DMS153 treated with DMSO at 0.1 percent for 48 hours (cell line): Measurements from ENCODE around the gene MECP2.
"Not testable (repeated sequence)": the region's sequence is repeated elsewhere in the genome, so short reads cannot be mapped to it uniquely, and the experiment has no call there.

Source experiments
- DNase-seq: peaks from one replicate; lab custom pipeline; 2025; ENCODE audit not compliant: unreplicated experiment; lab: John Stamatoyannopoulos, UW

The MECP2 gene

DNA sequence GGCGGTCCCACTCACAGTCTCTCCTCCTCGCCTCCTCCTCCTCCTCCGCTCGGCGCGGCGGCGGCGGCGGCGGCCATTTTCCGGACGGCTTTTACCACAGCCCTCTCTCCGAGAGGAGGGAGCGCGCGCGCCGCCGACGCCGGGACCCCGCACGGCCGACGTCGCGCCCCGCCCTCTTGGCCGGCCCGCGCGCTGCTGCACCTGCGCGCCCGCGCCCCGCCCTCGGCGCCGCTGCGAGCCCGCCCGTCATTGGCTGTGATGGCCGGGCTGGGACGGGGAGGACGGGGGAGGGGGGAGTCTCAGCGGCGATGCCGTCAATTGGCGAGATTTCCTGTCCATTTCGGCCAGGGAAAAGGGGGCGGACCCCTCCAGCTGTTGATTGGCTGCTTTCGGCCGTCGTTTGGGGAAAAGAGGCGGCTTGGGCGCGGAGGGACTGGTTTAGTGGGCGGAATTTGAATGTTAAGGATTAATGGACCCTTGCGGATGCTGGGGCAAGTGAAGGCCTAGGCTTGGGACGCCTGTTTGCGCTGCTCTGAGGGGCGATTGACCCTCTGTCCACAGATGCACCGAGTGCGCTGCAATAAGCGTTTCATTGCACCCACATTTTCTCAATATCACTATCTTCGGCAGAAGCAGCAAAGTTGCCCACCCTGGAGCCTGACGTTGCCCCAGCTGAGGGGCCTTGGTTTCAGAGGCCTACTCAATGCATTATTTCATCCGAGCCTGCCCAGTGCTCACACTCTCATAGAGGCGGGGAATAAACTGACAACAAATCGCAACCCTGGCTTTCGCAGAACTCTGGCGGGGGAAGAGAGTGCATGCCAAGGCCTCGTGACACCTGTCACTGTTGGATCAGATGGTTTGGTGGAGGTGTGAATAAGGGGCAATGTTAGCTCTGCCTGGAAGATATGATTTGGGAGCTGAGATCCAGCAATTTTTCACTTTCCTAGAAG, at the start of gene MECP2:
Gene MECP2, minus strand, starts transcription at position 129 of the 953 bp plus-strand sequence.
- peak; percentile 93 for DNase-seq

DNA sequence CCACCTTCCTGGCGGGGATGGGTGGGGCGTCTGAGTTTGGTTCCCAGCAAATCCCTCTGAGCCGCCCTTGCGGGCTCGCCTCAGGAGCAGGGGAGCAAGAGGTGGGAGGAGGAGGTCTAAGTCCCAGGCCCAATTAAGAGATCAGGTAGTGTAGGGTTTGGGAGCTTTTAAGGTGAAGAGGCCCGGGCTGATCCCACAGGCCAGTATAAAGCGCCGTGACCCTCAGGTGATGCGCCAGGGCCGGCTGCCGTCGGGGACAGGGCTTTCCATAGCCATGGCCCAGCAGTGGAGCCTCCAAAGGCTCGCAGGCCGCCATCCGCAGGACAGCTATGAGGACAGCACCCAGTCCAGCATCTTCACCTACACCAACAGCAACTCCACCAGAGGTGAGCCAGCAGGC, 46.5 kb upstream of the MECP2 start, which contains the start of gene OPN1LW:
Gene OPN1LW, plus strand, starts transcription at position 234 of the 400 bp plus-strand sequence. Its CDS starts 41 bp downstream, at position 275.
- not testable (repeated sequence) for DNase-seq

GRCh38 chrX:154142950-154143745, 45.6 kb upstream of the MECP2 start:
- no peak for DNase-seq

GRCh38 chrX:154142386-154142785, 44.9 kb upstream of the MECP2 start:
- no peak for DNase-seq

DNA sequence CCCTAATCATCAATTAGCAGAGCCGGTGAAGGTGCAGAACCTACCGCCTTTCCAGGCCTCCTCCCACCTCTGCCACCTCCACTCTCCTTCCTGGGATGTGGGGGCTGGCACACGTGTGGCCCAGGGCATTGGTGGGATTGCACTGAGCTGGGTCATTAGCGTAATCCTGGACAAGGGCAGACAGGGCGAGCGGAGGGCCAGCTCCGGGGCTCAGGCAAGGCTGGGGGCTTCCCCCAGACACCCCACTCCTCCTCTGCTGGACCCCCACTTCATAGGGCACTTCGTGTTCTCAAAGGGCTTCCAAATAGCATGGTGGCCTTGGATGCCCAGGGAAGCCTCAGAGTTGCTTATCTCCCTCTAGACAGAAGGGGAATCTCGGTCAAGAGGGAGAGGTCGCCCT, 43.2 kb upstream of the MECP2 start:
- DNase-seq: no peak

DNA sequence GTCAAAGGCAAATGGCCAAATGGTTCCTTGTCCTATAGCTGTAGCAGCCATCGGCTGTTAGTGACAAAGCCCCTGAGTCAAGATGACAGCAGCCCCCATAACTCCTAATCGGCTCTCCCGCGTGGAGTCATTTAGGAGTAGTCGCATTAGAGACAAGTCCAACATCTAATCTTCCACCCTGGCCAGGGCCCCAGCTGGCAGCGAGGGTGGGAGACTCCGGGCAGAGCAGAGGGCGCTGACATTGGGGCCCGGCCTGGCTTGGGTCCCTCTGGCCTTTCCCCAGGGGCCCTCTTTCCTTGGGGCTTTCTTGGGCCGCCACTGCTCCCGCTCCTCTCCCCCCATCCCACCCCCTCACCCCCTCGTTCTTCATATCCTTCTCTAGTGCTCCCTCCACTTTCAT, 42.7 kb upstream of the MECP2 start:
- DNase-seq: no peak

GRCh38 chrX:154138857-154139256, 41.3 kb upstream of the MECP2 start:
- no peak for DNase-seq

- peak; percentile 63 for DNase-seq
Observed at GRCh38 chrX:154136627-154137161, 39.2 kb upstream of the MECP2 start.

GRCh38 chrX:154135458-154136229, 38.1 kb upstream of the MECP2 start:
- no peak for DNase-seq

DNA sequence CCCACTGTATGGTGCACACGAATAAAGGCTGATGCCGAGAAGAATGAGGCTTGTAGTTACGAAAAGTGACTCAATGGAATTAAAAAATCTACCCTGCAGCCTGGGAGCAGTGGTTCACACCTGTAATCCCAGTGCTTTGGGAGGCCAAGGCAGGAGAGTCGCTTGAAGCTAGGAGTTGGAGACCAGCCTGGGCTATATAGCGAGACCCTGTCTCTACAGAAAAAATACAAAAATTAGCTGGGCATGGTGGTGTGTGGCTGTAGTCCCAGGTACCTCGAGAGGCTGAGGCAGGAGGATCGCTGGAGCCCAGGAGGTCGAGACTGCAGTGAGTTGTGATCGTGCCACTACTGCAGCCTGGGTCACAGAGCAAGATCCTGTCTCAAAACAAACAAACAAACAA, 34.8 kb upstream of the MECP2 start:
- DNase-seq: no peak

DNA sequence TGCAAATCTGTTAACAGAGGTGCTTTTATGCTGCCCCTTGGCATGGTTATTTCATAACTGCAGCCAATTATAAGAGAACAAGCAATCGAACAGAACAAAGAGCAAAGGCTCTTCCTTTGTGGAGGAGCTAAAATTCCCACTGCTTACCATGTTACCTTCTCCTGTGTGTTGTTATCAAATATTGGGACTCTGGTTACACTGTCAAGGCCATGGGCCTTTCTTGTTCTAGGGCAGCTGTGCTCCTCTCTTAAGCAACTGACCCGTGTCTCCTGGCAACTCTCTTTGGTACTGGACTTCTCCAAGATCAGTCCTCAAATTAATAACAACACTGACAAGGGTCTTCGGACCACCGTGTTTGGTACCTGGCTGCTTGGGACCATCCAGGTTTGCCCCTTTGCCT, 34.4 kb upstream of the MECP2 start:
- no peak for DNase-seq

- no peak for DNase-seq
Observed at GRCh38 chrX:154126101-154126500, 28.6 kb upstream of the MECP2 start.

DNA sequence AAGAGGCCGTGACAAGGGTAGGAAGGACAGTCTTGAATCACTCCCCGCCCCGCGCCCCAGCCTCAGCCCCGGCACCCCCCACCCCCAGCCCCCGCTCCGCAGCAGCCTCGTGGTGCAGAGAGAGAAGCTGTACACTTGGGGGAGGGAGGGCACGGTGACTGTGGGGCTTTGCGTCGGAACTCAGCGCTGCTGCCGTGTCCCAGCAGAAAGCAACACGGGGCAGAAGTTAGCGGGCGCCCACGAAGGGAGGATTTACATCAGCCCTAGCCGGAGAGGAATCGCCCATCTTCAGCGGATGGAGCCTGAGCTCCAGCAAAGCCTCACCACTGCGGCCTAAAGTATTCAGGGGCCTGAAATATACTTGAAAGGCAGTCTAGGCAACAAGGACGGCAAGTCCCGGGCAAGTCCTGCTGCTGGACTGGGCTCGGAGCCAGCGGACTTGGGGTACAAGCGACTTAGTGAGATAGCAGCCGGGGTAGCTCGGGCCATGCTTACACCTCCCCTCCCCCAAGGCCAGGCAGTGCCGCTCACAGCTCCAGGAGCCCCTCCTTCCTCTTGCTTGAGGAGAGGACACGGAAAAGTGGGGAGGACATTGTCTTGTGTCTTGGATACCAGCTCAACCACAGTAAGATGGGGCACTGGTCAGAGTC, 28.0 kb upstream of the MECP2 start:
- DNase-seq: no peak

DNA sequence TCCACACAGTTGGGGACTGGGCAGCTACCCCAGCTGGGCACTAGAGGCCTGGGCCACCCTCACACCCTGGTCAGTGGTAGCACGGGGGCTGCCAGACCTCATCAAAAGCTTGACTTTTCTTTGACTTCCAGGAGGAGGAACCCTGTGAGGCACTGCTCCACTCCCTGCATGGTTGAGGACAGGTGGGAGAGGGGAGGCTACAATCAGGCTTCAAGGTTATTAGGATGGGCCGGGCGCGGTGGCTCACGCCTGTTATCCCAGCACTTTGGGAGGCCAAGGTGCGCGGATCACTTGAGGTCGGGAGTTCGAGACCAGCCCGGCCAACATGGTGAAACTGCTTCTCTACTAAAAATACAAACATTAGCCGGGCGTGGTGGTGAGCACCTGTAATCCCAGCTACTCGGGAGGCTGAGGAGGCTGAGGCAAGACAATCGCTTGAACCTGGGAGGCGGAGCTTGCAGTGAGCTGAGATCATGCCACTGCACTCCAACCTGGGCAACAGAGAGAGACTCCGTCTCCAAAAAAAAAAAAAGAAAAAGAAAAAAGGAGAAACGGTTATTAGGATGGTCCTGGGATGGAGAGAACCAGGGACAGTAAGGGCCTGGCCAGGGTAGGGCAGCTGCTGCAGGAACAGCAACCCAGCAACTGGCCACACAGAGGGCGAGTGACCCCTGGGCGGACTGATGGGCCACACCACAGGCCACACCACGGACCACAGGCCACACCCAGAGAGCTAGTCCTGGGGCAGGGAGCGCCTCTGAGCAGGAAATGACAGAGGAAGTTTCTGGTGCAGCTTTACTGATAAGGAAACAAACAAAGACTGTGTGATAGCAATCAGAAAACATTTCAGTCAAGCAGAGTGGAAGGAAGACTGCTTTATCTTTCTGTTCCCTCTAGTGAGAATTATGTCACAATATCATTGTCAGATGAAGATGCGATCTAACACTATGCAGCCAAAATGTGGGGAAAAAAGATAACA, 26.0 kb upstream of the MECP2 start:
- no peak for DNase-seq

DNA sequence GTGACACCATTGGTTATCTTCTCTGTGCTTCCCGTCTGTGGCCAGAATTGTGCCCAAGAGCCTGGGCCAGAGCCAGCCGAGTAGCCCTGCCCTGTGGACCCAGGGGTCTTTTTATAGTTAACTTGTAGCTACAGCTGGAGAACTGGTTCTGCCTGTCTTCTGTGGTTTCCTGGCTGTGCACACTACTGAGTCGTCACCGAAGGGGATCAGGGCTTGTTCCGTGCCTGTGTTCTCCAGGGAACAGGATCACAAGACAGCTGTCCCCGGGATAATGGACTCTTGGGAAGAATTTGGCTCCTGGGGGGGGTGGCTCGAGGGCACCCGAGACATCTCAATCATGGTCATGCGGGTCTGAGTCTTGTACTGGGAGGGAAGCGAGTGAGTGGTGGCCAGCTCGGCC, 24.4 kb upstream of the MECP2 start:
- no peak for DNase-seq

GRCh38 chrX:154121207-154121606, 23.7 kb upstream of the MECP2 start:
- DNase-seq: no peak

- no peak for DNase-seq
Observed at GRCh38 chrX:154120567-154120966, 23.1 kb upstream of the MECP2 start.

DNA sequence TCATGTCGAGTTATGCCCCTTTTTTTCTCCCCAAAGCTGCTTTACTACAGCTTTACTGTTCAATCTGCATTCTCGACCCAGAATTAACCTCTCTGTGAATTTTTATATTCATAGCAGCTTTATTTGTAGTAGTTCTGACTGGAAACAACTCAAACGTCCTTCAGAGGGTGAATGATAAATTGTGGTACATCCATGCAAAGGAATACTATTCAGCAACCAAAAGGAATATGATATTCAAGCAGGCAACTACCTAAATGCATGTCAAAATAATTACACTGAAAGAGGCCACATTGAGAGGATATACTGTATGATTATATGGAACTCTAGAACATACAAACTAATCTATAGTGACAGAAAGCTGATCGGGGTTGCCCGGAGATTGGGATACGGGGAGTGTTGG, 20.0 kb upstream of the MECP2 start:
- DNase-seq: no peak
